ENCODE data around the gene AADACL2. TPM values are rescaled to one million over a fixed set of nuclear protein-coding genes. Genes with fewer than 3 reads are reported as not detected.
"Not testable (repeated sequence)": the region's sequence is repeated elsewhere in the genome, so short reads cannot be mapped to it uniquely, and the experiment has no call there.

AADACL2 gene
- total RNA-seq, 4 donors from 2014 or later: 1.1 to 8.1 (median 2.8) TPM; not detected in 1

- ATAC-seq (ENCODE audit: low FRiP score) (no peak), DNase-seq (ENCODE audit: low spot score) (no peak)
- no peak for TF ChIP-seq CTCF (IDR thresholded peaks at IDR 0.05)
Observed at GRCh38 chr3:151787626-151788025, 53.9 kb downstream of the AADACL2 start.

GRCh38 chr3:151788401-151788800 lies 54.7 kb downstream of the AADACL2 start:
- ATAC-seq (ENCODE audit: low FRiP score) (no peak), DNase-seq (ENCODE audit: low spot score) (no peak)
- no peak for TF ChIP-seq CTCF (IDR thresholded peaks at IDR 0.05)

- no peak for TF ChIP-seq CTCF (IDR thresholded peaks at IDR 0.05)
- ATAC-seq (ENCODE audit: low FRiP score) (no peak), DNase-seq (ENCODE audit: low spot score) (no peak)
Observed at GRCh38 chr3:151789853-151790463, 56.2 kb downstream of the AADACL2 start.

- not testable (repeated sequence) for ATAC-seq (ENCODE audit: low FRiP score); DNase-seq (ENCODE audit: low spot score)
Observed at GRCh38 chr3:151790763-151791162, 57.0 kb downstream of the AADACL2 start.

GRCh38 chr3:151792411-151792810 lies 58.7 kb downstream of the AADACL2 start:
- TF ChIP-seq CTCF (IDR thresholded peaks at IDR 0.05): no peak
- no peak for ATAC-seq (ENCODE audit: low FRiP score)

GRCh38 chr3:151793636-151794035 lies 59.9 kb downstream of the AADACL2 start:
- DNase-seq (ENCODE audit: low spot score) (no peak), ATAC-seq (ENCODE audit: low FRiP score) (no peak)
- TF ChIP-seq CTCF (IDR thresholded peaks at IDR 0.05): no peak

More at GRCh38 chr3:151792411-151792810, 58.7 kb downstream of the AADACL2 start:
- DNase-seq (ENCODE audit: low spot score): no peak

- TF ChIP-seq CTCF (IDR thresholded peaks at IDR 0.05): no peak
- ATAC-seq (ENCODE audit: low FRiP score): no peak
- DNase-seq (ENCODE audit: low spot score): no peak
Observed at GRCh38 chr3:151794080-151794479, 60.4 kb downstream of the AADACL2 start.

Data from omental fat pad (tissue), 4 donors.